ENCODE results near the gene TRA2B. TPM values are rescaled to one million over a fixed set of nuclear protein-coding genes. Genes with fewer than 3 reads are reported as not detected.

Gene TRA2B
- total and polyA plus RNA-seq, 2 donors (not counting 3 experiments of a cell fraction or from before 2014, with no cell fraction given) = 173 to 199 TPM

DNA sequence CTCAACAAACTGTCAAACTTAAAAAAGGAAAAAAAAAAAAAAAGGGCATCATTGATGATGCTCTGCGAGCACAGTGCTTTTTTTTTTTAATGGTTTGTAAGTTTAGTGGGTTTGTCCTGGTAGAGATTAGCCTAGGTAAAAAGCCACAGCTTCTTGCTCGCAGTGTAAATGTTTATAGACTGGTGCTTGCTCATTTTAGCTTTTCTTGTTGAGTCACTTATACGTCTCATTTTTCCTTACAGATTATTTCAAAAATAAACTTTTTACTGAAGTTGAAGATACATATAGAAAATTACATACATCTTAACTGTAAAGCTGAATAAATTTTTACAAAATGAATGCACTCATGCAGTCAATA is 16.5 kb upstream of the TRA2B start:
- H3K9ac ChIP-seq (replicated peaks; ENCODE audit: extremely low read depth, insufficient read depth, low read length) = no peak overlapping the region
- dilution Hi-C loops (cut with MboI; ENCODE audit: extremely low pct_ligation_motif_present, low sequenced_read_pairs) = no loop called here

More for the DNA sequence above, 16.5 kb upstream of the TRA2B start:
- no peak for FAIRE-seq
- H3K9me1 ChIP-seq (replicated peaks; ENCODE audit: control insufficient read depth, extremely low read depth, insufficient read depth, low read length) = no peaks in the 10 kb centered on the region
- ChIA-PET POLR2A (interaction anchor here (0.9 to 1.1 kb wide), 2 partner anchors 11 to 16 kb away, joined by 3 to 6 read pairs; partner anchors contain the start of gene TRA2B), CTCF (interaction anchor here (1.2 to 13.4 kb wide), 3 partner anchors 11 to 29 kb away, joined by 3 to 144 read pairs (median 7); no protein-coding TSS in a partner anchor)
- H3K4me3 ChIP-seq (replicated peaks in 1 of 3; ENCODE audit: insufficient read depth in 1 of 3, low read depth in 1 of 3, low read length in 3 of 3) = no peak overlapping the region
- no peak overlapping the region for H3K27ac ChIP-seq (ENCODE audit: insufficient read depth, low read depth, low read length)
- no peaks in the 10 kb centered on the region for H4K20me1 ChIP-seq (replicated peaks; ENCODE audit: control insufficient read depth, extremely low read depth, insufficient read depth, low read length)
- H3K9me3 ChIP-seq (replicated peaks; ENCODE audit: control insufficient read depth, insufficient read depth, low read length) = no peaks in the 10 kb centered on the region
- intact Hi-C loops (cut with micrococcal nuclease) = no loop called here
- TF ChIP-seq POLR2AphosphoS5 (IDR thresholded peaks at IDR 0.05; ENCODE audit: insufficient read depth, low read depth, low read length) (no peak), JUN (IDR thresholded peaks at IDR 0.05; ENCODE audit: borderline replicate concordance, insufficient read depth, insufficient read length, low read depth) (no peak), POLR2A (IDR thresholded peaks at IDR 0.05; ENCODE audit: low read depth, low read length) (no peak), MYC (IDR thresholded peaks at IDR 0.05; ENCODE audit: low read depth, low read length) (no peak), FOS (IDR thresholded peaks at IDR 0.05; ENCODE audit: borderline replicate concordance, insufficient read depth, low read length) (no peak), EZH2 (IDR thresholded peaks at IDR 0.05; ENCODE audit: borderline replicate concordance, low read depth, low read length, severe bottlenecking) (no peak), GATA2 (IDR thresholded peaks at IDR 0.05; ENCODE audit: insufficient read depth, insufficient read length, low read depth, low read length) (no peak)
- TF ChIP-seq, protein P1, sequence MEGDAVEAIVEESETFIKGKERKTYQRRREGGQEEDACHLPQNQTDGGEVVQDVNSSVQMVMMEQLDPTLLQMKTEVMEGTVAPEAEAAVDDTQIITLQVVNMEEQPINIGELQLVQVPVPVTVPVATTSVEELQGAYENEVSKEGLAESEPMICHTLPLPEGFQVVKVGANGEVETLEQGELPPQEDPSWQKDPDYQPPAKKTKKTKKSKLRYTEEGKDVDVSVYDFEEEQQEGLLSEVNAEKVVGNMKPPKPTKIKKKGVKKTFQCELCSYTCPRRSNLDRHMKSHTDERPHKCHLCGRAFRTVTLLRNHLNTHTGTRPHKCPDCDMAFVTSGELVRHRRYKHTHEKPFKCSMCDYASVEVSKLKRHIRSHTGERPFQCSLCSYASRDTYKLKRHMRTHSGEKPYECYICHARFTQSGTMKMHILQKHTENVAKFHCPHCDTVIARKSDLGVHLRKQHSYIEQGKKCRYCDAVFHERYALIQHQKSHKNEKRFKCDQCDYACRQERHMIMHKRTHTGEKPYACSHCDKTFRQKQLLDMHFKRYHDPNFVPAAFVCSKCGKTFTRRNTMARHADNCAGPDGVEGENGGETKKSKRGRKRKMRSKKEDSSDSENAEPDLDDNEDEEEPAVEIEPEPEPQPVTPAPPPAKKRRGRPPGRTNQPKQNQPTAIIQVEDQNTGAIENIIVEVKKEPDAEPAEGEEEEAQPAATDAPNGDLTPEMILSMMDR (IDR thresholded peaks at IDR 0.05; ENCODE audit: extremely low read depth in 1 of 2, insufficient read depth in 1 of 2, low read depth in 1 of 2, low read length in 2 of 2) = no peak
- TF ChIP-seq, protein P2, sequence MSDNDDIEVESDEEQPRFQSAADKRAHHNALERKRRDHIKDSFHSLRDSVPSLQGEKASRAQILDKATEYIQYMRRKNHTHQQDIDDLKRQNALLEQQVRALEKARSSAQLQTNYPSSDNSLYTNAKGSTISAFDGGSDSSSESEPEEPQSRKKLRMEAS (IDR thresholded peaks at IDR 0.05; ENCODE audit: insufficient read depth, insufficient read length) = no peak
- H3K79me2 ChIP-seq (ENCODE audit: control insufficient read depth, insufficient read depth, low read length) = no peaks in the 10 kb centered on the region
- no peaks in the 10 kb centered on the region for H3K4me1 ChIP-seq (ENCODE audit: control insufficient read depth, extremely low read depth, insufficient read depth, low read length)
- BruUV-seq (replicated peaks) = no TSS peak
- no peaks in the 10 kb centered on the region for H3K36me3 ChIP-seq (ENCODE audit: control insufficient read depth in 2 of 2, extremely low read depth in 1 of 2, insufficient read depth in 2 of 2, low read length in 2 of 2)
- H3K27me3 ChIP-seq (ENCODE audit: control insufficient read depth in 2 of 2, insufficient read depth in 2 of 2, low read length in 2 of 2) = peaks cover 3 to 8% of the 10 kb centered on the region in 2 experiments
- no peak overlapping the region for H3K4me2 ChIP-seq (ENCODE audit: insufficient read depth, low read length)
- H2AFZ ChIP-seq (ENCODE audit: low read depth, low read length) = no peak overlapping the region
- DNase-seq (ENCODE audit: low read depth, low spot score) = no peak

All from endothelial cell of umbilical vein (primary cell).